HG02571 (cell line): ENCODE data around the gene AOX1.
"Not testable (repeated sequence)": the region's sequence is repeated elsewhere in the genome, so short reads cannot be mapped to it uniquely, and the experiment has no call there.

Experiments used
- ATAC-seq: cut with Tn5 transposase; IDR thresholded peaks from one replicate; pipeline ENCODE4 v1.9.1; 2021; ENCODE audit warnings: mild to moderate bottlenecking, moderate library complexity; ENCODE audit not compliant: unreplicated experiment

The AOX1 gene

DNA sequence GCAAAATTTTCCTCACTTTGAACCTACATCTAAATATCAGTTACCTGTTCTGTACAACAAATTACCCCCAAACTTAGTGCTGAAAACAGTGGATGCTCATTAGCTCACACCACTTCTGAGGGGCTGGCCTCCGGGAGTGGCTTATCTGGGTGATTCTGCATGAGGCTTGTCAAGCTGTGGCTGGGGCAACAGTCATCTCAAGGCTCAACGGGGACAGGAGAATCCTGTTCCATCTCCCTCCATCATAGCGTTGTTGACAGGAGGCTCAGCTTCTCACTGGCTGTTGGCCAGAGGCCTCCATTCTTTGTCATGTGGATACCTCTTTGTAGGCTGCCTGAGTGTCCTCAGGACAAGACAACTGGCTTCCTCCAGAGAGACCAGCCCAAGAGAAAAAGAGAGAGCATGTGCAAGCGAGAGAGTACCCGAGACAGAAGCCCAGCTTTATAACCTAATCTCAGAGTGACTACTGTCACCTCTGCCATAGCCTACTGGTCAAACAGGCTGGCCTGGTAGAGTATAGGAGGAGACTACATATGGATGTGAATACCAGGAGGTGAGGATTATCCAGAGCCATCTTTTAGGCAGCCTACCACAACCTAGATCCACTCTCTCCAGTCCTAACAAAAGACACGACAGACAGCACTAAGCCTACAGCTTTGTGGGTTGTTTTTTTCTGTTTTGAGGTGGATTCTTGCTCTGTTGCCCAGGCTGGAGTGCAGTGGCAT is 79.1 kb downstream of the AOX1 start:
- ATAC-seq: no peak

DNA sequence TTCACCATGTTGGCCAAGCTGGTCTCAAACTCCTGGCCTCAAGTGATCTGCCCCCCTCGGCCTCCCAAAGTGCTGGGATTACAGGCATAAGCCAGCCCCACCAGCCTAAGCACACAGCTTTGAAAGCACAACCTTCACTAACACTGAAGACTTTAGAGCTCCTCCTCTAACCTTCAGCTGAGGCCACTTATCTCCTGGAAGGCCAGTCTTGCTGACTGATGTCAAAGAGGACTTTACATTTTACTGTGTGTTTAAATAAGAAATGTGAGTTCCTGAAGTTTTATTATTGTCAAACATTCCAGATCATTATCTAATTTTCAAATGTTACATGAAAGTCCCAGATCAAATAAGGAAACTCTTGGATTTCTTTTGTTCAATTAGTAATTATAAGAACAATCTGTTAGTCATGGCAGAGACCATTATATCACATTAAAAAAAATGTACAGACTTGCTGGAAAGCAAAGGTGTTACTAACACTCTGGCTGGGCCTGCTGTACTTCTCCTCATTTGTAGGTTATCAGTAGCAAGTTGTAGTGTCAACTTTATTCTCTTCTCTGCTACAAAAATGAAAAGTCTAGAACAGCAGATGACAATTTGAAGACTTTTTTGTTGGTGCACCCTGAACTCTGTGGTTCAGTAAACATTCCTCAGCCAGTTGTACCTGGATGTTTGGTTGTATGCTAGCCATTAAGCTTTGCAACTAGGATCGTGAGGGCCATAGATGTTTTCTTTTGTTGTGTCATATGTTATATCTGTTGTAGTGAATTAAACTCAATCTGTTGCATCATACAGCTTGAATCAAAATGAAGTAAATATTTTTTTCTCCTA is 80.0 kb downstream of the AOX1 start:
- no peak for ATAC-seq

DNA sequence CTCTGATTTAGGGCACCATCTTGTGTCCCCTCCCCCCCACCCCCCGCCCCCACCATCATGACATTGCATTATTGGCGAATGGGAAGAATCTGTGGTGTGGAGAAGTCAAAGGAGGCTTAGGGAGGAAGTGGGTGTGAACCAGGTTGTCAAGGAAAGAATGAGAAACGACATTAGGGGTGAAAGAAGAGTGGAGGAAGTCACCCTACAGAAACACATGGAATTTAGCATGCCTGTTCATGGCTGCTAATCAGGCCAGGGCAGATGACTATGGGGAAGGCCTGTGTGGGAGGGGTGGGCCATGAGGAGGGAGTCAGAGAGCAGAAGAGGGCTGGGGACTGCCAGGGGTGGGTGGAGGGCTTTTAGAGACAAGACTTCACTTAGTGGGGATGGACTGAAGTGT is 81.6 kb downstream of the AOX1 start:
- no peak for ATAC-seq

DNA sequence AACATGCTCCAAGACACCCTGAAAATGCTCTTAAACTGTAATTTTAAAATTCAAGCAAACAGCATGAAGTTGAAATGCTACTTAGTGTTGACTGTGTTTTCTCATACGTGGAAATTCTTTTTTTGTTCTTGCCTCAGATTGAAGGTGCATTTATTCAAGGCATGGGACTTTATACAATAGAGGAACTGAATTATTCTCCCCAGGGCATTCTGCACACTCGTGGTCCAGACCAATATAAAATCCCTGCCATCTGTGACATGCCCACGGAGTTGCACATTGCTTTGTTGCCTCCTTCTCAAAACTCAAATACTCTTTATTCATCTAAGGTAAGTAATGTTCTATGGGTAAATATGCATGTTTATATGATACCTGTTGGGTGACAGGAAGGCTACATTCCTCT is 82.7 kb downstream of the AOX1 start:
- ATAC-seq: no peak

DNA sequence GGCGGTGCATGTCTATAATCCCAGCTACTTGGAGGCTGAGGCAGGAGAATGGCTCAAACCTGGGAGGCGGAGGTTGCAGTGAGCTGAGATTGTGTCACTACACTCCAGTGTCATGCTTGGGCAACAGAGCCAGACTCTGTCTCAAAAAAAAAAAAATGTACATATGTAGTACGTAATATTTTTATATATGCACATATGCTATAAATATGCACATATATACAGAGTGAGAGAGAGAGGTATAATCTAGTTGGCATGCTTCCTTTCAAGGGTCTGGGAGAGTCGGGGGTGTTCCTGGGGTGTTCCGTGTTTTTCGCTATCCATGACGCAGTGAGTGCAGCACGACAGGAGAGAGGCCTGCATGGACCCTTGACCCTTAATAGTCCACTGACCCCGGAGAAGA is 83.5 kb downstream of the AOX1 start:
- no peak for ATAC-seq

DNA sequence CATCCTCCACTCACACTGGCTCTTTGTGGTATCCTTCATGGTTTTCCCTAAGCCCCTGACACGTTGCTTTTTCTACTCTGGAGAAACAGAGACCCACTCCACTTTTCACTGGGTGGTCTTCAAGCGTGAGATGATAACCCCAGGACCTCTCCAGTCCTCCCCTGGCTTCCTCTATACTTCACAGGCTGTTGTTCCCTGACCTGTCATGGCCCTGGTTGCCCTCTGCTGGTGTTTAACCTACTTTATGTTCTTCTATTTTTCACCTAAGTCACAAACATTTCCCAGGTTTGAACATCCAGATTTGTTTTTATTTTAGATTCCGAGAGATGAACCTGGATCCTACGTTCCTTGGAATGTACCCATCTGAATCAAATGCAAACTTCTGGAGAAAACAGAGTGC is 84.5 kb downstream of the AOX1 start:
- no peak for ATAC-seq

DNA sequence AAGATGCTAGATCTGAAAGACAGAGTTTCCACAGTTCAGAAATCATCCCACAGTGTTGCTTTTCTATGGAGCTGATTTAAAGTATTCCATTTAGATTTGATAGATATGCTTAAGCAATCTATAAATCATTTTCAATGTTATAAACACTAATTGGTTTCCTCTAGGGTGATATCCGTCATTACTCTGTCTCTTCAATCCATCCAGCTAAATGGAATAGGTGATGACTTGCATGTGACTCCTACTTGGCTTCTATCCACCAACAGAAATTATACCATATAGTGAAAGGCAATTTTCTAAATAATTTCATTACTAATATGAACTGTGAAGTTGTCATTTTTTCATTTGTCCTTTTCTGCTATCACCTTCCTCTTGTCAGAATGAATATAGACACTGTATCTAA is 84.9 kb downstream of the AOX1 start:
- no peak for ATAC-seq

DNA sequence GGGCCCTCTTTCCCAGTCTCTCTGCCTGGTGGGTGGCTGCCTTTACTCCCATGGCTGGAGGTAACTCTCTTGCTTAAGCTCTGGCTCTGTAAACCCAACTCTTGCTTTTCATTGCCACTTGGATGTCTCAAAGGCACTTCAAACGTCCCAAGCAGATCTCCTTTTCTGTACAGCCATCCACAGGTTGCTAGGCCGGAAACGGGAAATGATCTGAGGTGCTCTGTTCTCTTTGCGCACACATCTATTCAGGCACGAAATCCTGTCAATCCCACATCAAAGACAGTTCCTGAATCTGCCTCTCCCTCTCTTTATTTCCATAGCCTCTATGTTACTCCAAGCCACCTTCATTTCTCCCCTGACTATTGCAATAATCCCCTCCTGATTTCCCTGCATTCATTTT is 87.4 kb downstream of the AOX1 start:
- no peak for ATAC-seq

DNA sequence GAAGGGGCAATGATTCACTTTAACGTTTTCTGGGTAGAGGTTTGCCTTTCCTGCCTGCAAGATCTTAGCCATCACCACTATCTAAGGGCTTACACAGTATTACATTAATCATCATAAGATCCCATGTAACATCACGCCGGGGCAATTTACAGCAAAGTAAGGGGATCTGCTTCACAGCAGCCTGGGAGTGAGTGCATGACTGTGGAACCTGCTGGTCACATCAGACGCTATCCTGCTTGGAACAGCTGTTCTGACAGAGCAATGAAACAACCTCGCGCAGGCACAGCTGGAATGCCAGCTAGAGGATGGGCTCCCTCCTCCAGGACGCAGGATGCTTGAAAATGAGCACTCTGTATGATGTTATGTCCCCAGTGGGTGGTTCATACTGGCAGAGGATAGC is 89.0 kb downstream of the AOX1 start:
- ATAC-seq: no peak

DNA sequence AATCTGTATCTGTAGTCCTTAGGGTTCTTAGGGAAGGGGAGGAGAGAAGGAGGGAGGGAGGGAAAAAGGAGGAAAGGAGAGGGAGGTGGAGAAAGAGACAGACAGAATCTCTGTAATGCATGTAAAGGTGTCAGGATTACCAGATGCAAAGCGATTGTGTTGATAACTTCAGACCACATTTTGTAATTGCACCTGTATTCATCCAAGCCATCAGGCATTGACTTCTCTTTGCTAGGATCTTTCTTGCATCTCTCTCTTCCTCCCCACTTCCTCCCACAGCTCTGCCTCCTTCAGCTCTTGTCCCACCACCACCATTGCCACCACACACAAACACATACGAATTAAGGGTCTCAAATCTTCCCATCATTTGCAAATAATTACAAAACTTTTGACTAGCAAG is 91.4 kb downstream of the AOX1 start:
- no peak for ATAC-seq

DNA sequence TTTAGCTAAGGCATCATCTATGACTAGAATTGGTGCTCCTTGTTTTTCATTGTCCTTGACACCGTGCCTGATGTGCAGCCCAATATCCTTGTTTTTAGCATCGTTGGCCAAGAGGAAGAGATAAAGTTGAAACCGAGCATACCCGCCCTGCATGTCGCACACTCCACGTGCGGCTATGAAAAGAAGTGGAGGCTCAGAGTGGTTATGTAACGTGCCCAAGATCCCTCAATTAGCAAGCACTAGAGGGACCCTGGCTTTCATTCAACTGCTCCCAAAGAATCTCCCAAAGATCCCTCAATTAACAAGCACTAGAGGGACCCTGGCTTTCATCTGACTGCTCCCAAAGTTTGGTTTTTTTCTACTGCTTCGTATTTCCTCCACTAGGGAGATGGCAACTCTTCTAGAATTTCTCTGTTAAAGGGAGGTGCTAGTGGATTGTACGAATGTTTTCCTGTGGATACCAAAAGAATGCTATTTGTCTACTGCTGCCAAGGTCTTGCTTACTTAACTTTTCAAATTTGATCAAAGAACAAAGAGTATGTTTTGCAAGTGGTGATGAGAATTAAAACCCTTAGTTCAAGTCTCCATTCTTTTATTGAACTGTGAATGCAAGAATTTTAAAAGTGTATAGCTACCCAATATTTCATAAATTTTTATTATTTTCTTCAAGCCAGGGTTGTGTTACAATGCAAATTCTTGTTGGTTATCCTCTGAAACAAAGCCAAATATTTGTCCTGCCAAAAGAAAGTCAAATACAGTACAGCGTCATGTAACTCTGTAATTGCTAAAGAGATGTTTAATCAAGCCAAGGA is 92.1 kb downstream of the AOX1 start:
- no peak for ATAC-seq

DNA sequence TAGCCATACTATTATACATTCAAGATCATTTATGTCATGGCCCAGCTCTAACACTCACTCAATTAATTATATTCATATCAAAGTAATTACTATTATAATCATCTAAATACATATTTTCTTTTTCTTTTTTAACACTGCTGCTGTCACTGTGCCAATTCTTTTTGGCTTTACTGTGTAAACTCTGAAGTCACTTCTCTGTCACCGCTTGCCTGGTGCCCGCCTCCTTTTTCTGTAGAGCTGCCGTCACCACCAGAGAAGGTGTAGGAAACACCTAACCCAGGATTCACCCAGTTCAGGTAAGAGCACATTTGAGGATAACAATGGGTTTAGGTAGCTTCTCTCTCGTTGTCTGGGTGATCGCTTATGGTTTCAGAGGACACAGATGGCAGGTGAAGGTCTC is 93.3 kb downstream of the AOX1 start:
- ATAC-seq: no peak

DNA sequence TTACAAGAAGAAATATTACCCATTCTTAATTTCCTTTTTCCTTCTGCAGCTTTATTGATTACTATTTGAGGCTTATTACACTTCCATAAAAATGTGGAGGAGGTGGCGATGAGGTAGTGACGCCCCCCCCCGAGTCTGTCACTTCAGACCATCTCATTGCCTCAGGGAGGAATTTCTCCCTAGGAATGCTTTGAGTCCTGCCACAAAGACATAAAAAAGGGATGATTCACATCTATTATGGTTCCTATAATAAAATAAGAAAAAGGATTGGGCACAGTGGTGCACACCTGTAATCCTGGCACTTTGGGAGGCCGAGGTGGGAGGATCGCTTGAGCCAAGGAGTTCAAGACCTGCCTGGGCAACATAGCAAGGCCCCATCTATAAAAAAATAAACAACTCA is 93.7 kb downstream of the AOX1 start:
- no peak for ATAC-seq

DNA sequence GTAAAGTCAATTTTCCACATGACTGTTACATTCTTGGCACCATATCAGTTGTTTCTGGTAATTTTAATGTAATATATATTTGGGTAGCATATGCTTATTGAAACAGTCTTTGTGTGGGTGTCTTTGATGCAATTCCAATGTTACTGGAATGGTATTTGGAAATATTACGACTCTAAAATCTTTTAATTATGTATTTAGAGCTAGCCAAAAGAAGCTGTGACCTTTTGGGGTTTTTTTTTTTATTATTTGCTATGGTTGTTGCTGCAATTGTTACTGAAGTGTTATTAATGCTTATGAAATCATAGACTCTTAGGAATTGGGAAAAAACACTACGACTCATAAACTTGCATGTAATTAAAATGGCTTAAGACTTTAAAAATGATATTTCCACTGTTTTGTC is 95.9 kb downstream of the AOX1 start:
- ATAC-seq: no peak

DNA sequence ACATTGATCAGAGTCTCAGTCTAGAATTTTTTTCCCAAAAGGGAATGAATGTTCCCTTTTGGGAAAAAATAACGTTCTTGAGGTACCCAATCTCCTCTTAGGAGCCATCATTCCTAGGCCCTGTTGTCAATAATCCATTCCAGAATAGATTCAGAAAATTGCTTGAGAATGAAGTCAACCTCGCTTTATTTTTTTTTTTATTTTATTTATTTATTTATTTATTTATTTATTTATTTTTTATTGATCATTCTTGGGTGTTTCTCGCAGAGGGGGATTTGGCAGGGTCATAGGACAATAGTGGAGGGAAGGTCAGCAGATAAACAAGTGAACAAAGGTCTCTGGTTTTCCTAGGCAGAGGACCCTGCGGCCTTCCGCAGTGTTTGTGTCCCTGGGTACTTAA is 96.6 kb downstream of the AOX1 start:
- ATAC-seq: not testable (repeated sequence)

DNA sequence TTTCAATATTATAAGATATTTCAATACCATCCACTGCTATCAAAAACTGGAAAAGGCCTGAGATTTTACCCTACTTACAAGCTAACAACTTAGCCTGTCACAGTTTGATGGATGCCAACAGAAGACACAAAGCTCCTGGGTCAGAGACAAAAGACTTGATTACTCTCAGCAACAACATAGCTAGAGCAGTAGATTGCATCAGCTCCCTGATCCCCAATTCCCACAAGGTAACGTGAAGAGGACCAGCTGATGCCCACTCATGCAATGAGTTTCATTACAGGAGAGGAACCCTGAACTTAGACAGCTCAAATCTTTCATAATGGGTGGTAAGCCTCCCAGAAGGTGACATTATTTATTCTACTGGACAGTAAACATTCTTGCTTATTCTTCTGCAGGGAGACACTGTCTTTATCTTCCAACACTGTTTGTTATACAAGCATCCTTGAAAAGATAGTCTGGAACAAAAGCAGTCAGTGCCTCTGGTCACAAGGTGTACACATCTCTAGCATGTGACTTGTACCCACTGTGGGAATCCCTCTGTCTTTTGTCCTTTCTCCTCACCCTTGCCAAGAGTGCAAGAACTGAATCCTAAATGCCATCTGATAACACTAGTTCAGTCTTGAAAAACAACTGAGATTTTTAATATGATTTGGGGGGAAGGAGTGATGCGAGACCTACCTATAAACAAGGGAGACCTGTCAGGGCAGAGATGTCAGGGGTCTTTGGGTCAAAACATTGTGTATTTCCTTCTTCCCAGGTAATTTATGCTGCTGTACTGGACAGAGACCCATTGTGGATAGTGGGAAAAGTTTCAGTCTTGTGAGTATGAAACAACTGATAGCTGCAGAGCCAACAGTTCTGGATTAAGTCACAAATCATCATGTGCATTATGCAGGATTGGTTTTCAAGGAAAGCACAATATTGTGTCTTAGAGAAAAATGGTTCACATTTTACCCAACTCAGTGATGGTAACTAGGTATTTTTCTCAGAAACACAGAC is 102.4 kb downstream of the AOX1 start:
- ATAC-seq: no peak

DNA sequence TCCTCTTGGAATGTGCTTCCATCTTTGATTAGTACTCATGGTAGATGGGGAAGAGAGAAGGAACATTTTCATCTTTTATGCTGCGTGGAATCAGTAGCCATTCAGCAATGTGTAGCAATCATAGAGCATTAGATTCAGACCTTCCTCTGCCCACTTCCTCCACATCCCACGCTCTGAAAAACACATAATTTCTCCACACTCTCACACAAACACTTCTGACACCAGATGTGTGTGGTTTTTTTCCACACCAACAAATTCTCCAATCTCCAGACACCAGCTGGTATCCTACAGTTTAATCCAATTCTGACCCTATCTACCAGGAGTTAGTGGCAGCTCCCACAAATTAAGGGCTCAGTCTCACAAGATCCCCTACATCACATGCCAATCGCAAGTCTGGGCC is 103.3 kb downstream of the AOX1 start:
- ATAC-seq: no peak

DNA sequence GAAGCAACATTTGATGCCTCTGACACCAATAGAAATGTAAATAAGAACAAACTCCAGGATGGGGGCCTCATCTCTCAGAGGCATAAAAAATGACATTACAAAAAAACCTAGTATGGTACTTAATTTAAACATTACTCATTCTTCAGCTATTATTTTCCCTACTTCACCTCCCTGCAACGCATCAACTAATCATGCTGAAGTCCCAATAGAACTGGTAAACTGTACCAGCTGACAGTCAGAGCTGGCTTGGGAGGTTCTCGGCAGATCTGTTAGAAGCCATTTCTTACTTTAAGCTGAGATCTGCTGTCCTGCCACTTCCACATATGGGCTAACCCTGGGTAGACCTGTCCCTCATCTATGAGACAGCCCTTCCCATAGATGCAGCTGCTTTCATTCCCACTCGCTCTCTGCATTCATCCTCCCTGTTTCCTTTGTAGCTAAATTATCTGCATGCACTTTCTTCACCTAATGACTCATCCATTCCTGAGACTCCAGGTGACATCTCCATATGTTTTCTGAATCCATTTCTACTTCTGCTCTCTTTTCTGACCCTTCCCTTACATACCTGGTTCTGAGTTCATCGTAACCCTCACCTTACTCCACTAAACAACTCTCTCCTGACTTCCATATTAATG is 108.1 kb downstream of the AOX1 start:
- no peak for ATAC-seq

DNA sequence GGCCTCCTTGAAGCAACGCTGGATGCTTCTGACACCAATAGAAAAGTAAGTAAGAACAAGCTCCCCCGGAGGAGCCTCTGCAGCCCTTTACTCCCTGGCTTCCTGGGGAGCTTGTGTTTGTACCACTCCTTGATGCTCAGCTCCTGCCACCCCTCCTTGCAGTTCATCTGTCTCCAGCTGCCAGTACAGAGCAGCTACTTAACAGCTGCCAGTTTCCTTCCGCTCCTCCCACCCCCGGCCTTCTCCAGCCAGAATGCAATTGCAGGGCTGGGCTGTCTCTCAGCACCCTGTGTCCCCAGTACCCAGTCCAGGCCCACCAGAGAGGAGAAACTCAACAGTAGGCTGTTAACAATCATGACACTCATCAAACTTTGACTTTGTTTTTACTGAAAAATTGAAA is 109.4 kb downstream of the AOX1 start:
- ATAC-seq: no peak

DNA sequence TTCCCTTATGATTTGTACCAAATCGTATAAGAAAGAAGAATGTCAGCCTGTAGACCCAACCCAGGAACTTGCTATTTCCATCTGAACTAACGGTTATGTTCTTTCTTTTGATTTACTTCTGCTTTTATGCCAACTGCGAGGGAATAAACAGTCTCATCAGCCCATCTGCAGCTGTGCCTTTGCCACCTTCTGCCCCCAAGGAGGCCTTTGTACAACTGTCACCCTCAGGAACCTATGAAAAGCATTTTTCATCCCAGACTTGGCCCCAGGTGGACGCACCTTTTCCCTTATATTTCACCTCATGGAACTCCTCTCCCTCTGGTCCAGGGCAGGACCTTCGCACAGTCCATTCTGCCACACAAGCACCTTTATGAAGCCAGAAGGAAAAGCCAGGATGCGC is 109.8 kb downstream of the AOX1 start:
- ATAC-seq: no peak
